CD4-positive, CD25-positive, alpha-beta regulatory T cell (primary cell): ENCODE measurements around the gene C2orf74. TPM values are rescaled to one million over a fixed set of nuclear protein-coding genes. Genes with fewer than 3 reads are reported as not detected.
A peak's percentile ranks its signal among the peaks of the same experiment; 100 is the strongest.
"Not testable (repeated sequence)": the region's sequence is repeated elsewhere in the genome, so short reads cannot be mapped to it uniquely, and the experiment has no call there.

ENCODE experiments used
- ATAC-seq, 2 donors: fragments of 150-1000 bp; cut with Tn5 transposase; one replicate each; pipeline ENCODE4 v1.10.0; 2021; ENCODE audit warnings: low read depth in 2 of 2, moderate number of reproducible peaks in 2 of 2, moderate library complexity in 1 of 2
- DNase-seq, 3 donors: peaks; one replicate each; pipeline versions ENCODE4 v3.0.0 to v3.0.0-alpha.2; 2012 to 2022; ENCODE audit warnings: mixed read lengths in 1 of 3
- H3K27ac ChIP-seq: one replicate; pipeline ENCODE4 v1.7.0; 2013; ENCODE audit warnings: mild to moderate bottlenecking, low read length; ENCODE audit not compliant: insufficient read depth, poor library complexity, severe bottlenecking
- H3K27me3 ChIP-seq: one replicate; pipeline ENCODE4 v1.7.0; 2013; ENCODE audit warnings: low read length; ENCODE audit not compliant: control insufficient read depth, insufficient read depth
- H3K36me3 ChIP-seq: one replicate; pipeline ENCODE4 v1.7.0; 2013; ENCODE audit warnings: mild to moderate bottlenecking, low read length, moderate library complexity; ENCODE audit not compliant: control insufficient read depth, insufficient read depth
- H3K4me1 ChIP-seq: 2 replicates; pipeline ENCODE4 v1.7.0; 2013; ENCODE audit warnings: mild to moderate bottlenecking, low read length; ENCODE audit not compliant: insufficient read depth, control insufficient read depth, poor library complexity, severe bottlenecking
- H3K4me3 ChIP-seq: one replicate; pipeline ENCODE4 v1.7.0; 2013; ENCODE audit warnings: low read depth, mild to moderate bottlenecking, low read length, moderate library complexity
- H3K9me3 ChIP-seq, 2 experiments: 1 replicate in 1 of 2; 2 replicates in 1 of 2; pipeline ENCODE4 v1.7.0; 2013; ENCODE audit warnings: low read length in 2 of 2, mild to moderate bottlenecking in 1 of 2, moderate library complexity in 1 of 2; ENCODE audit not compliant: control insufficient read depth in 2 of 2
- H3K27ac Mint-ChIP-seq, 3 donors: one replicate each; pipeline ENCODE4 v1.8.0; 2020 to 2022; ENCODE audit warnings: mild to moderate bottlenecking in 3 of 3, mixed read lengths in 3 of 3, moderate library complexity in 2 of 3
- H3K27me3 Mint-ChIP-seq: one replicate; pipeline ENCODE4 v1.8.0; 2022; ENCODE audit warnings: mild to moderate bottlenecking, mixed read lengths
- H3K36me3 Mint-ChIP-seq: one replicate; pipeline ENCODE4 v1.8.0; 2020; ENCODE audit warnings: mixed read lengths
- H3K4me1 Mint-ChIP-seq, 4 donors: one replicate each; pipeline ENCODE4 v1.8.0; 2020 to 2022; ENCODE audit warnings: mixed read lengths in 4 of 4, mild to moderate bottlenecking in 1 of 4
- H3K4me3 Mint-ChIP-seq, 4 donors: one replicate each; pipeline ENCODE4 v1.8.0; 2020 to 2022; ENCODE audit warnings: mild to moderate bottlenecking in 4 of 4, mixed read lengths in 4 of 4, moderate library complexity in 3 of 4
- H3K9me3 Mint-ChIP-seq, 7 donors: one replicate each; pipeline ENCODE4 v1.8.0; 2020 to 2022; ENCODE audit warnings: mixed read lengths in 7 of 7, mild to moderate bottlenecking in 3 of 7, moderate library complexity in 2 of 7
- polyA plus RNA-seq, 4 donors: library from polyadenylated mRNA; unstranded; fragments of 300-500 nt; fragmentation: Illumina TruSeq; gene quantifications; one replicate each; pipeline ENCODE4 v1.2.3, GENCODE V29; 2021
- total RNA-seq: library from RNA; stranded (reverse); gene quantifications from one replicate; pipeline ENCODE4 v1.2.3, GENCODE V29; 2022

Gene C2orf74
- total and polyA plus RNA-seq, 5 donors from 2014 or later: 7.6 to 49.8 (median 40.8) TPM

DNA sequence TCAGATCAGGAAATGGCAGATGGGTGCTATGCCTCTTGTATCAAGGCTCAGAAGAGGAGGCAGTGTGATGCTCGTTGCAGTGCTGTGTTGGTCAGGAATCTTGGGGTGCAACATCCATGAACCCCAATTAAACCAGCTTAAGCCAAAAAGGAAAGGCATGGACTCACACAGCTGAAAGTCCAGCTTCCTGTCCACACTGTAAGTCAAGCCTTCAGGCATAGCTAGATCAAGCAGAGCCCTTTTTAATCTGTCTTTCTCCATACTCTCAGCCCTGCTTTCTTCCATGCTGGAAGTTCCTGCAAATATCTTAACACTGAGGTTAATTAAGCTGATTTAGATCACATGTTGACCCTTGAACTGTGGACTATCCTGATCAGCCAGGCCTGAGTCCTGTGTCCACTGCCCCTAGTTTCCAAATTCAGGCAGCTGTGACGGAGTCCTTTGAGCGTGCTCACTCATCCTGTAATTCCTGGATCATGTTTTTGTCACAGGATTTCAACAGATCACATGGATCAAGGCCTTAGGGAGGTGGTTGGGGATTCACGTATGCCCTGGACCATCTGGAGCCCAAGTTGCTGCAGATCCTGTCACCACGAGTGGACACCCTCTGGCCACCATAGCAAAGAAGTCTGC lies 4.5 kb upstream of the C2orf74 start:
- Histone ChIP-seq H3K4me1 (no peaks in the 10 kb centered on the region), H3K9me3 (no peaks in the 10 kb centered on the region), H3K4me3 (no peak overlapping the region), H3K27me3 (no peaks in the 10 kb centered on the region), H3K27ac (no peak overlapping the region), H3K36me3 (peaks cover 21% of the 10 kb centered on the region)
- ATAC-seq (no peak), DNase-seq (no peak)
- Mint-ChIP-seq H3K4me1 (peaks cover 3 to 10% (median 8%) of the 10 kb centered on the region in 4 donors), H3K27ac (no peak overlapping the region), H3K9me3 (peaks cover 0 to 8% (median 0%) of the 10 kb centered on the region in 7 donors), H3K27me3 (no peaks in the 10 kb centered on the region), H3K4me3 (no peak overlapping the region), H3K36me3 (peaks cover 29% of the 10 kb centered on the region)

DNA sequence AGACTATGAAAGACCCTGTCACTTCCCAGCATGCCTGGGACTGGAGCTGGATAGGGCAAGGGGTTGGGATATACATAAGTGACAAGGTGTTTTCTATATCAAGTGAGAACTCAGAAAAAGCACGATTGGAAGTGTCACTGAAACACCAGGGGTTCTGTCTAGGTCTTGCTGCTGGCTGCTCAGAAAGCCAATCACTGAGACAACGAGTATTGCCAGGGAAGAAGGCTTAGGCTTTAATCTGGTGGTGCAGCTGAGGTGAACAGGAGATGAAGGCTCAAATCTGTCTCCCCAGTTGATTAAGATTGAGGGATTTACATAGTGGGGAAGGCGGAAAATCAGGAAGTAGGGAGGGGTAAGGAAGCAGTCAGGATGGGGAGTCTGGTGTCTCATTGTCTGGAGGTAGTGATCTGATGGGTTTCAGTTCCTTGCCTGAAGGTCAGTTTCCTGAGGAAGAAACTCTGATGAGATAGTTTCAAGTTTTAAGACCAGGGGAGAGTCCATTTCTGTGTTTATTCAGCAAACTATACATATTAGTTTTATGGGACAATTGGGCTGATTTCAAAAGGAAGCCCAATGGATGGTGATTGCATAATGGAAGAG lies 3.5 kb upstream of the C2orf74 start:
- H3K27me3 ChIP-seq: no peaks in the 10 kb centered on the region
- no peak overlapping the region for H3K4me3 Mint-ChIP-seq
- peaks cover 23% of the 10 kb centered on the region for H3K36me3 ChIP-seq
- H3K4me1 Mint-ChIP-seq: peaks cover 3 to 13% (median 9%) of the 10 kb centered on the region in 4 donors
- H3K27ac ChIP-seq: no peak overlapping the region
- H3K4me3 ChIP-seq: no peak overlapping the region
- ATAC-seq: no peak
- peaks cover 0 to 8% (median 0%) of the 10 kb centered on the region in 7 donors for H3K9me3 Mint-ChIP-seq
- peak overlapping the region in 1 of 3 donors; percentile 1 for H3K27ac Mint-ChIP-seq
- no peaks in the 10 kb centered on the region for H3K4me1 ChIP-seq
- no peak for DNase-seq
- H3K9me3 ChIP-seq: no peaks in the 10 kb centered on the region
- H3K27me3 Mint-ChIP-seq: no peaks in the 10 kb centered on the region
- peaks cover 35% of the 10 kb centered on the region for H3K36me3 Mint-ChIP-seq

DNA sequence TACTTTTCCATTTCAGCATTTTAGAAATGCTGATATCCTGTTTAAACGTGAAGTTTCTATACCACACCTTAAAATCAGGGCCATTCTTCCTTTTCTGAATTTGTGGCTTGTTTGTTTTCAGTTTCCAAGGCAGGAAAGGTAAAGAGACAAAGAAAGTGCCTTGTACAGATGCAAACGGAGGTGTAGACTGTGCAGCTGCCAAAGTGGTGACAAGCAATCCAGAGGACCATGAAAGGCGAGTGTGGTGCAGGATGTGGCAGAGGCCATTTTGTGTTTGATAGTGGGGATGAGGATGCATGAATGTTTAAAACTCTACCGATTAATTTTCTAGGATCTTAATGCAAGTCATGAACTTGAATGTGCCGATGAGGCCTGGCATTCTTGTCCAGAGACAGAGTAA lies 733 bp downstream of the C2orf74 start:
- no peaks in the 10 kb centered on the region for H3K27me3 Mint-ChIP-seq
- H3K36me3 ChIP-seq: peaks cover 34% of the 10 kb centered on the region

DNA sequence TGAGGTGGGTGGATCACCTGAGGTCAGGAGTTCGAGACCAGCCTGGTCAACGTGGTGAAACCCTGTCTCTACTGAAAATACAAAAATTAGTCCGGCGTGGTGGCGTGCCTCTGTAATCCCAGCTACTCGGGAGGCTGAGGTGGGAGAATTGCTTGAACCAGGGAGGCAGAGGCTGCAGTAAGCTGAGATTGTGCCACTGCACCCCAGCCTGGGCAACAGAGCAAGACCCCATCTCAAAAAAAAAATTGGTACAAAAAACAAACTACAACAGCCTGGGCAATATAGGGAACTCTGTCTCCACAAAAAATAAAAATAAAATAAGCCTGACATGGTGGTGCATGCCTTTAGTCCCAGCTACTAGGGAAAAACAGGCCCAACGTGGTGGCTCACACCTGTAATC lies 3.1 kb downstream of the C2orf74 start:
- H3K27ac Mint-ChIP-seq, ATAC-seq: not testable (repeated sequence)

More for the DNA sequence above, 733 bp downstream of the C2orf74 start:
- DNase-seq (peak in 1 of 3 donors; percentile 7), ATAC-seq (no peak)
- H3K27me3 ChIP-seq: no peaks in the 10 kb centered on the region
- Mint-ChIP-seq H3K4me1 (peaks cover 3 to 10% (median 7%) of the 10 kb centered on the region in 4 donors), H3K36me3 (peaks cover 47% of the 10 kb centered on the region), H3K4me3 (no peak overlapping the region), H3K9me3 (peaks cover 0 to 8% (median 0%) of the 10 kb centered on the region in 7 donors), H3K27ac (peak overlapping the region in 1 of 3 donors; percentile 52)
- H3K4me3 ChIP-seq: no peak overlapping the region
- no peaks in the 10 kb centered on the region for H3K9me3 ChIP-seq
- H3K27ac ChIP-seq: no peak overlapping the region
- H3K4me1 ChIP-seq: no peaks in the 10 kb centered on the region

DNA sequence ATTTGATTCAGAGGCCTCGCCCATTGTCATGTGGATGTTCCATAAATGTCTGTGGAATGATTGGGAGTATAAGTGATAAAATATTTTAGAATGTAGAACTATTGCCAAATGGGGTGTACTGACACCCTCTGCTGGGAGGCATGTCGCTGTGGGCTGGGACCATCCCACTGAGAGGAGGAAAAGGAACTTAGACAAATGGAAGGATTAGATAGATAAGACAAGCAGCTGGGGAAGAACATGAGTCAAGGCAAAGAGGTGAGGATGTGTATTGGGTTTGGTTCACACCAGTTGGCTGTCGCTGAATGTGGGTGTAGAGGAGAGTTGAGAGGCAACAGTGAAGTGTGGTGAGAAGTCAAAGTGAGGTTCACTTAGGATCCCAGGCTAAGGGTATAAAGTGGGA lies 4.0 kb downstream of the C2orf74 start:
- H3K36me3 Mint-ChIP-seq: peaks cover 42% of the 10 kb centered on the region
- no peak for ATAC-seq
- no peaks in the 10 kb centered on the region for H3K4me1 ChIP-seq

More for the DNA sequence above, 3.1 kb downstream of the C2orf74 start:
- H3K9me3 Mint-ChIP-seq, H3K4me3 ChIP-seq, H3K27ac ChIP-seq, H3K27me3 Mint-ChIP-seq, H3K4me3 Mint-ChIP-seq, H3K27me3 ChIP-seq, H3K4me1 Mint-ChIP-seq, H3K4me1 ChIP-seq, DNase-seq, H3K9me3 ChIP-seq: not testable (repeated sequence)
- peaks cover 45% of the 10 kb centered on the region for H3K36me3 Mint-ChIP-seq
- H3K36me3 ChIP-seq: peaks cover 21% of the 10 kb centered on the region

DNA sequence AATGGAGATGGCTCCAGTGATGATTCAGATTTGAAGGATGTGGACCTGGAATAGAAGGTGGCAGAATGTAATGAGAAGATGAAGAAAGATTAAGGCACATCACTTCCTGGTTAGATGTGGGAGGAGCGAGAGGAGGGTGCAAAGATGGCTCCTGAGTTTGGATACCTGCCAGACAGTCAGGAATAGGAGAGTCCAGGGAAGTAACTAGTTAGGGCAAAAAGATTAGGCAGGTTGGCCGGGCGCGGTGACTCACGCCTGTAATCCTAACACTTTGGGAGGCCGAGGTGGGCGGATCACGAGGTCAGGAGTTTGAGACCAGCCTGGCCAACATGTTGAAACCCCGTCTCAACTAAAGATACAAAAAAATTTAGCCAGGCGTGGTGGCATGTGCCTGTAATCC lies 5.6 kb downstream of the C2orf74 start:
- DNase-seq (no peak), ATAC-seq (no peak)
- no peak overlapping the region for H3K27ac ChIP-seq
- H3K4me3 ChIP-seq: no peak overlapping the region
- Mint-ChIP-seq H3K4me3 (no peak overlapping the region), H3K36me3 (peaks cover 42% of the 10 kb centered on the region), H3K27me3 (no peaks in the 10 kb centered on the region), H3K27ac (no peak overlapping the region), H3K4me1 (peaks cover 0 to 4% (median 1%) of the 10 kb centered on the region in 4 donors), H3K9me3 (no peaks in the 10 kb centered on the region)
- H3K9me3 ChIP-seq: no peaks in the 10 kb centered on the region
- H3K27me3 ChIP-seq: no peaks in the 10 kb centered on the region
- H3K4me1 ChIP-seq: no peaks in the 10 kb centered on the region
- peaks cover 18% of the 10 kb centered on the region for H3K36me3 ChIP-seq

More for the DNA sequence above, 4.0 kb downstream of the C2orf74 start:
- peak overlapping the region in 1 of 4 donors; percentile 62 for H3K4me3 Mint-ChIP-seq
- H3K27ac ChIP-seq: no peak overlapping the region
- no peaks in the 10 kb centered on the region for H3K27me3 ChIP-seq
- H3K9me3 ChIP-seq: no peaks in the 10 kb centered on the region
- no peak for DNase-seq
- no peak overlapping the region for H3K27ac Mint-ChIP-seq
- peaks cover 3 to 8% (median 4%) of the 10 kb centered on the region in 4 donors for H3K4me1 Mint-ChIP-seq
- H3K36me3 ChIP-seq: peaks cover 21% of the 10 kb centered on the region
- H3K4me3 ChIP-seq: no peak overlapping the region
- H3K9me3 Mint-ChIP-seq: no peaks in the 10 kb centered on the region
- no peaks in the 10 kb centered on the region for H3K27me3 Mint-ChIP-seq

DNA sequence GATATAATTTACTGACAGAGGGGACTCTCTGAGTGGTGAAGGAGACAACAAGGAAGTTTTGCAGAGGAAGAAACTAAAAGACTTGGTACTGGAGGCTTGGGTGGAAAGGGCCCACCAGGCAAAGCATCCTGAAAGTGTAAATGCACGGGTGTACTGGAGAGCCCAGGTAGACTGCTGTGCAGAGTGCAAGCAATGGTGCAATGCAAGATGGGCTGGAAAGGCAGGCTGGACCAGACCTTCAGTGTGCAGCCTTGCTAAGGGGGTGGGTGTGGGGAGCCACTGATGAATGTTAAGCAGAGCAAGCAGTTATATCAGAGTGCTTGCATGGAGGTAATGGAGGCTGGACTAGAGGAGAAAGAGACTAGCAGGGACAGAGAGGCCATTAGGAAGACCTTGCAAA lies 10.7 kb downstream of the C2orf74 start:
- Histone ChIP-seq H3K4me1 (peaks cover 6% of the 10 kb centered on the region), H3K36me3 (no peaks in the 10 kb centered on the region), H3K4me3 (no peak overlapping the region), H3K27ac (no peak overlapping the region), H3K27me3 (no peaks in the 10 kb centered on the region), H3K9me3 (no peaks in the 10 kb centered on the region)
- Mint-ChIP-seq H3K9me3 (no peaks in the 10 kb centered on the region), H3K27me3 (peaks cover 5% of the 10 kb centered on the region), H3K36me3 (peaks cover 13% of the 10 kb centered on the region), H3K4me3 (peak overlapping the region in 1 of 4 donors; percentile 59), H3K4me1 (peaks cover 0 to 17% (median 9%) of the 10 kb centered on the region in 4 donors), H3K27ac (peak overlapping the region in 2 of 3 donors; percentile 76 to 81)
- no peak for DNase-seq
- no peak for ATAC-seq

DNA sequence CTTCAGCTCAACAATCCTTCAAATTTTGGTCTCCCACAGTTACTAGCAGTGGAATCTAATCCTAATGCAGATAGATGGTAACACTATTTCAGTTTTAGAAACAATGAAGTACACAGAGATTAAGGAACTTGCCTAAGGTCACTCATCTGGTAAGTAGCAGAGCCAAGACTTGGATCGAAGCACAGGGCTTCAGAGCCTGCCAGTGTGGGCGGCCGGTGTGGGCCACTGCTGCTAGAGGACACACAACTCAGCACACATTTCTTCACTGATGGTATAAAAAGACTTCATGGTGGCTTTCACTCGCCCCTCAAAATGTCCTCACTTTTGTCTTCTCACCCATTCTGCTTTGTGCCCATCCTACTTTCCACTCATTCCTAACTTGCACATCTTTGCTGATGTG lies 11.1 kb downstream of the C2orf74 start:
- Mint-ChIP-seq H3K27ac (no peak overlapping the region), H3K27me3 (peaks cover 5% of the 10 kb centered on the region), H3K36me3 (peaks cover 13% of the 10 kb centered on the region), H3K4me1 (peaks cover 0 to 19% (median 9%) of the 10 kb centered on the region in 4 donors), H3K4me3 (no peak overlapping the region), H3K9me3 (no peaks in the 10 kb centered on the region)
- H3K4me3 ChIP-seq: no peak overlapping the region
- DNase-seq (no peak), ATAC-seq (no peak)
- H3K27me3 ChIP-seq: no peaks in the 10 kb centered on the region
- H3K9me3 ChIP-seq: no peaks in the 10 kb centered on the region
- peaks cover 11% of the 10 kb centered on the region for H3K4me1 ChIP-seq
- no peaks in the 10 kb centered on the region for H3K36me3 ChIP-seq
- no peak overlapping the region for H3K27ac ChIP-seq
